Esophagus muscularis mucosa (tissue), 3 donors: ENCODE measurements around the gene RTTN.

Experiments used
- CTCF ChIP-seq, 3 experiments: fragments of 200-600 bp in 2 of 3; fragments of 450-650 bp in 1 of 3; sonication (generic) in 2 of 3; IDR thresholded peaks; one replicate each; pipeline ENCODE4 v1.5.1; 2017 to 2019; ENCODE audit warnings: antibody characterized with exemption in 3 of 3, mild to moderate bottlenecking in 2 of 3, moderate library complexity in 1 of 3
- POLR2A ChIP-seq: fragments of 450-650 bp; IDR thresholded peaks from one replicate; pipeline ENCODE4 v1.6.1; 2017; ENCODE audit warnings: antibody characterized with exemption, moderate library complexity, mild to moderate bottlenecking, low read depth

- TF ChIP-seq CTCF (IDR thresholded peaks at IDR 0.05) = no peak
- TF ChIP-seq POLR2A = no peak
Measured at GRCh38 chr18:70004696-70005095, 200.8 kb downstream of the RTTN start.
